A549 (cell line): ENCODE results near the gene MATK. TPM values are rescaled to one million over a fixed set of nuclear protein-coding genes. Genes with fewer than 3 reads are reported as not detected.

Experiments
- ATAC-seq, 2 experiments: fragments of 200-7000 bp in 1 of 2; fragments of >200 bp in 1 of 2; cut with Nextera tagmentation in 1 of 2; cut with Tn5 transposase in 1 of 2; 3 replicates each; pipeline versions ENCODE4 v1.8.0 to v1.9.1; 2018 to 2020; ENCODE audit warnings: mild to moderate bottlenecking in 1 of 2, moderate library complexity in 1 of 2
- CTCF ChIA-PET: fragments of 300-600 bp; sonication (Branson Sonifier 250); formaldehyde crosslinking; extraction: SDS; loops from one replicate; lab custom pipeline; 2021; ENCODE audit warnings: antibody characterized with exemption, inconsistent platforms; lab: Yijun Ruan, JAX
- POLR2A ChIA-PET: fragments of 350-600 bp; formaldehyde crosslinking; extraction: SDS; loops from one replicate; lab custom pipeline; 2021; ENCODE audit warnings: antibody characterized with exemption, inconsistent platforms; lab: Yijun Ruan, JAX
- DNase-seq, 2 experiments: peaks; one replicate each; pipeline versions ENCODE4 v3.0.0 to v3.0.0-alpha.2; 2011 to 2016; ENCODE audit warnings: low read depth in 1 of 2, low spot score in 1 of 2
- FAIRE-seq: peaks from 2 replicates; lab custom pipeline; 2011; peaks lifted over from hg19 to GRCh38; lab: Jason Lieb, UNC
- H3K27ac ChIP-seq, 2 experiments: fragments of >200 bp; sonication (Bioruptor Twin); formaldehyde crosslinking; 3 replicates each; pipeline ENCODE4 v1.5.1; 2016 to 2017
- H3K4me1 ChIP-seq: fragments of >200 bp; sonication (Bioruptor Twin); formaldehyde crosslinking; 3 replicates; pipeline ENCODE4 v1.6.1; 2016
- H3K4me2 ChIP-seq: fragments of >200 bp; sonication (Bioruptor Twin); formaldehyde crosslinking; 3 replicates; pipeline ENCODE4 v1.6.1; 2016
- H3K4me3 ChIP-seq: fragments of >200 bp; sonication (Bioruptor Twin); formaldehyde crosslinking; 3 replicates; pipeline ENCODE4 v1.5.1; 2016
- H3K9me3 ChIP-seq: fragments of >200 bp; sonication (Bioruptor Twin); formaldehyde crosslinking; 3 replicates; pipeline ENCODE4 v1.6.1; 2016
- BCL3 ChIP-seq: fragments of >200 bp; sonication (Bioruptor Twin); formaldehyde crosslinking; IDR thresholded peaks from 3 replicates; pipeline ENCODE4 v1.6.1; 2016
- E2F6 ChIP-seq: IDR thresholded peaks from 2 replicates; pipeline ENCODE4 v1.6.1; 2012; ENCODE audit warnings: low read depth, borderline replicate concordance
- JUNB ChIP-seq: fragments of >200 bp; sonication (Bioruptor Twin); formaldehyde crosslinking; IDR thresholded peaks from 2 replicates; pipeline ENCODE4 v1.6.1; 2016
- SMC3 ChIP-seq: fragments of >200 bp; sonication (Bioruptor Twin); formaldehyde crosslinking; IDR thresholded peaks from 3 replicates; pipeline ENCODE4 v1.6.1; 2018; ENCODE audit warnings: inconsistent platforms
- TFCP2L1 ChIP-seq: fragments of 250-450 bp; sonication (Bioruptor Pico); IDR thresholded peaks from 2 replicates; pipeline ENCODE4 v1.5.0; 2021; ENCODE audit warnings: mild to moderate bottlenecking
- WGBS: methylation state at CpG from one replicate; pipeline ENCODE4 v1.1.6; 2017; ENCODE audit errors: missing lambda C conversion rate; 5-methylcytosine and 5-hydroxymethylcytosine counted together
- polyA plus RNA-seq, 4 experiments: library from polyadenylated mRNA; depleted of rRNA in 3 of 4; stranded (reverse); fragments of >200 nt; fragmentation: RNase III in 1 of 4; extraction: RNeasy Plus Mini Kit Qiagen cat#74134 plus additional on column Dnase treatment in 1 of 4; gene quantifications; 2 replicates in 3 of 4; 3 replicates in 1 of 4; pipeline ENCODE4 v1.2.3, GENCODE V29; 2011 to 2017
- small RNA-seq, 6 experiments: library from RNA; depleted of rRNA; stranded (forward); fragments of <200 nt; gene quantifications; one replicate each; pipeline ENCODE3, GENCODE V24; 2012

The MATK gene
- polyA plus RNA-seq, 2 of the 4 experiments (the other 2 are of a cell fraction) = 0.12 to 0.45 TPM

- Histone ChIP-seq H3K4me1 (no peaks in the 10 kb centered on the region; the same call in 2 of the 3 replicates), H3K27ac (no peak overlapping the region), H3K9me3 (no peaks in the 10 kb centered on the region), H3K4me3 (no peak overlapping the region), H3K4me2 (no peak overlapping the region)
- FAIRE-seq (no peak), ATAC-seq (no peak), DNase-seq (no peak)
- CTCF ChIA-PET = interaction anchor here (0.6 to 0.9 kb wide), 3 partner anchors 15 to 166 kb away, joined by 3 read pairs; no protein-coding TSS in a partner anchor
- 77% methylated on average over 20 of the region's 20 CpGs for WGBS
- TF ChIP-seq JUNB (no peak), BCL3 (no peak), SMC3 (no peak)
- POLR2A ChIA-PET = no interaction called here
These were observed 52.5 kb downstream of the MATK start for GRCh38 chr19:3733549-3734309.

- Histone ChIP-seq H3K4me2 (no peak overlapping the region), H3K9me3 (no peaks in the 10 kb centered on the region), H3K4me3 (no peak overlapping the region)
- CTCF ChIA-PET = interaction anchor here (1.1 to 1.4 kb wide), 3 partner anchors 8 to 67 kb away, joined by 3 to 5 read pairs (median 4); no protein-coding TSS in a partner anchor
- DNase-seq (no peak), FAIRE-seq (no peak)
- 60% methylated on average over 1 of the region's 1 CpG for WGBS
- TF ChIP-seq E2F6 = no peak
- TF ChIP-seq, all 56 proteins: peak for 0
- POLR2A ChIA-PET = no interaction called here
- Histone ChIP-seq H3K4me1 (peaks cover 13% of the 10 kb centered on the region), H3K27ac (no peak overlapping the region)
- ATAC-seq = no peak
These were observed 54.1 kb downstream of the MATK start for GRCh38 chr19:3732108-3732507.

- 87% methylated on average over 14 of the region's 32 CpGs for WGBS
- H3K4me3 ChIP-seq = no peak overlapping the region
- H3K4me2 ChIP-seq = no peak overlapping the region
- H3K27ac ChIP-seq = no peak overlapping the region
- H3K4me1 ChIP-seq = peaks cover 15% of the 10 kb centered on the region
- no peaks in the 10 kb centered on the region for H3K9me3 ChIP-seq
- ChIA-PET CTCF (interaction anchor here (1.0 to 1.2 kb wide), 2 partner anchors 9 to 473 kb away, joined by 3 read pairs; no protein-coding TSS in a partner anchor), POLR2A (no interaction called here)
- ATAC-seq (no peak), DNase-seq (no peak), FAIRE-seq (no peak)
- no peak for TF ChIP-seq TFCP2L1 (CRISPR knock-in tag)
These were observed 55.7 kb downstream of the MATK start for GRCh38 chr19:3730457-3730958.

Small RNA genes within 50 kb of the gene (small RNA-seq; reads per million reads assigned to genes)
- 0 reads per million in 6 experiments for gene AC005777.1

Other genes starting within 250 kb of the MATK start
- gene TEKTIP1, start 247.2 kb downstream of the MATK start, polyA plus RNA-seq (2011; rRNA removed) = not detected in 2 replicates
- not detected in 3 replicates for gene TEKTIP1, start 247.2 kb downstream of the MATK start, polyA plus RNA-seq (2017; fragmentation: RNase III; extraction: RNeasy Plus Mini Kit Qiagen cat#74134 plus additional on column Dnase treatment)
- 52.5 and 54.9 TPM in 2 replicates for gene MFSD12, start 228.8 kb downstream of the MATK start, polyA plus RNA-seq (2011; rRNA removed)
- gene MFSD12, start 228.8 kb downstream of the MATK start, polyA plus RNA-seq (2017; fragmentation: RNase III; extraction: RNeasy Plus Mini Kit Qiagen cat#74134 plus additional on column Dnase treatment) = 101 to 115 TPM (median 109 TPM) in 3 replicates
- gene HMG20B, start 213.4 kb downstream of the MATK start, polyA plus RNA-seq (2011; rRNA removed) = 19.6 and 24.2 TPM in 2 replicates
- 40.0 to 47.1 TPM (median 46.6 TPM) in 3 replicates for gene HMG20B, start 213.4 kb downstream of the MATK start, polyA plus RNA-seq (2017; fragmentation: RNase III; extraction: RNeasy Plus Mini Kit Qiagen cat#74134 plus additional on column Dnase treatment)
- 0.05 and 0.20 TPM in 2 replicates for gene GIPC3, start 200.9 kb downstream of the MATK start, polyA plus RNA-seq (2011; rRNA removed)
- 0.07 to 0.15 TPM (median 0.12 TPM) in 3 replicates for gene GIPC3, start 200.9 kb downstream of the MATK start, polyA plus RNA-seq (2017; fragmentation: RNase III; extraction: RNeasy Plus Mini Kit Qiagen cat#74134 plus additional on column Dnase treatment)
- 0.13 and 0.26 TPM in 2 replicates for gene TBXA2R, start 179.5 kb downstream of the MATK start, polyA plus RNA-seq (2011; rRNA removed)
- 0.49 to 0.62 TPM (median 0.49 TPM) in 3 replicates for gene TBXA2R, start 179.5 kb downstream of the MATK start, polyA plus RNA-seq (2017; fragmentation: RNase III; extraction: RNeasy Plus Mini Kit Qiagen cat#74134 plus additional on column Dnase treatment)
- gene CACTIN, start 159.6 kb downstream of the MATK start, polyA plus RNA-seq (2011; rRNA removed) = 6.4 and 8.3 TPM in 2 replicates
- 14.6 to 15.3 TPM (median 14.9 TPM) in 3 replicates for gene CACTIN, start 159.6 kb downstream of the MATK start, polyA plus RNA-seq (2017; fragmentation: RNase III; extraction: RNeasy Plus Mini Kit Qiagen cat#74134 plus additional on column Dnase treatment)
- 2.6 and 3.5 TPM in 2 replicates for gene PIP5K1C, start 85.9 kb downstream of the MATK start, polyA plus RNA-seq (2011; rRNA removed)
- gene PIP5K1C, start 85.9 kb downstream of the MATK start, polyA plus RNA-seq (2017; fragmentation: RNase III; extraction: RNeasy Plus Mini Kit Qiagen cat#74134 plus additional on column Dnase treatment) = 8.1 to 9.5 TPM (median 9.3 TPM) in 3 replicates
- gene TJP3, start 78.0 kb downstream of the MATK start, polyA plus RNA-seq (2011; rRNA removed) = 2.3 and 4.0 TPM in 2 replicates
- 1.4 to 1.8 TPM (median 1.5 TPM) in 3 replicates for gene TJP3, start 78.0 kb downstream of the MATK start, polyA plus RNA-seq (2017; fragmentation: RNase III; extraction: RNeasy Plus Mini Kit Qiagen cat#74134 plus additional on column Dnase treatment)
- gene APBA3, start 24.7 kb downstream of the MATK start, polyA plus RNA-seq (2011; rRNA removed) = 5.5 and 6.9 TPM in 2 replicates
- 8.7 to 10.0 TPM (median 9.8 TPM) in 3 replicates for gene APBA3, start 24.7 kb downstream of the MATK start, polyA plus RNA-seq (2017; fragmentation: RNase III; extraction: RNeasy Plus Mini Kit Qiagen cat#74134 plus additional on column Dnase treatment)
- 27.1 and 30.8 TPM in 2 replicates for gene MRPL54, start 23.7 kb downstream of the MATK start, polyA plus RNA-seq (2011; rRNA removed)
- 45.3 to 48.9 TPM (median 47.5 TPM) in 3 replicates for gene MRPL54, start 23.7 kb downstream of the MATK start, polyA plus RNA-seq (2017; fragmentation: RNase III; extraction: RNeasy Plus Mini Kit Qiagen cat#74134 plus additional on column Dnase treatment)
- gene RAX2, start 14.2 kb downstream of the MATK start, polyA plus RNA-seq (2011; rRNA removed) = not detected in 2 replicates
- not detected in 3 replicates for gene RAX2, start 14.2 kb downstream of the MATK start, polyA plus RNA-seq (2017; fragmentation: RNase III; extraction: RNeasy Plus Mini Kit Qiagen cat#74134 plus additional on column Dnase treatment)
- gene ZFR2, start 82.7 kb upstream of the MATK start, polyA plus RNA-seq (2011; rRNA removed) = 0.14 and 0.16 TPM in 2 replicates
- gene ZFR2, start 82.7 kb upstream of the MATK start, polyA plus RNA-seq (2017; fragmentation: RNase III; extraction: RNeasy Plus Mini Kit Qiagen cat#74134 plus additional on column Dnase treatment) = 0.30 to 0.45 TPM (median 0.39 TPM) in 3 replicates
- 0.04 and 0.06 TPM in 2 replicates for gene ATCAY, start 94.3 kb upstream of the MATK start, polyA plus RNA-seq (2011; rRNA removed)
- 0.03 to 0.24 TPM in 2 of 3 replicates, not detected in the other for gene ATCAY, start 94.3 kb upstream of the MATK start, polyA plus RNA-seq (2017; fragmentation: RNase III; extraction: RNeasy Plus Mini Kit Qiagen cat#74134 plus additional on column Dnase treatment)
- not detected in 2 replicates for gene NMRK2, start 146.7 kb upstream of the MATK start, polyA plus RNA-seq (2011; rRNA removed)
- not detected in 3 replicates for gene NMRK2, start 146.7 kb upstream of the MATK start, polyA plus RNA-seq (2017; fragmentation: RNase III; extraction: RNeasy Plus Mini Kit Qiagen cat#74134 plus additional on column Dnase treatment)
- 30.4 and 33.0 TPM in 2 replicates for gene DAPK3, start 184.7 kb upstream of the MATK start, polyA plus RNA-seq (2011; rRNA removed)
- gene DAPK3, start 184.7 kb upstream of the MATK start, polyA plus RNA-seq (2017; fragmentation: RNase III; extraction: RNeasy Plus Mini Kit Qiagen cat#74134 plus additional on column Dnase treatment) = 54.7 to 61.8 TPM (median 54.9 TPM) in 3 replicates
- gene EEF2, start 199.1 kb upstream of the MATK start, polyA plus RNA-seq (2011; rRNA removed) = 526 and 680 TPM in 2 replicates
- gene EEF2, start 199.1 kb upstream of the MATK start, polyA plus RNA-seq (2017; fragmentation: RNase III; extraction: RNeasy Plus Mini Kit Qiagen cat#74134 plus additional on column Dnase treatment) = 971 to 1,113 TPM (median 999 TPM) in 3 replicates
- gene PIAS4, start 221.4 kb upstream of the MATK start, polyA plus RNA-seq (2011; rRNA removed) = 4.5 and 5.2 TPM in 2 replicates
- 10.6 to 12.8 TPM (median 11.3 TPM) in 3 replicates for gene PIAS4, start 221.4 kb upstream of the MATK start, polyA plus RNA-seq (2017; fragmentation: RNase III; extraction: RNeasy Plus Mini Kit Qiagen cat#74134 plus additional on column Dnase treatment)